ENCODE measurements around the gene IPCEF1. TPM values are rescaled to one million over a fixed set of nuclear protein-coding genes. Genes with fewer than 3 reads are reported as not detected.
"Not testable (repeated sequence)": the region's sequence is repeated elsewhere in the genome, so short reads cannot be mapped to it uniquely, and the experiment has no call there.

Gene IPCEF1
- total RNA-seq, 2 donors from 2014 or later = 0.51 to 0.93 TPM

DNA sequence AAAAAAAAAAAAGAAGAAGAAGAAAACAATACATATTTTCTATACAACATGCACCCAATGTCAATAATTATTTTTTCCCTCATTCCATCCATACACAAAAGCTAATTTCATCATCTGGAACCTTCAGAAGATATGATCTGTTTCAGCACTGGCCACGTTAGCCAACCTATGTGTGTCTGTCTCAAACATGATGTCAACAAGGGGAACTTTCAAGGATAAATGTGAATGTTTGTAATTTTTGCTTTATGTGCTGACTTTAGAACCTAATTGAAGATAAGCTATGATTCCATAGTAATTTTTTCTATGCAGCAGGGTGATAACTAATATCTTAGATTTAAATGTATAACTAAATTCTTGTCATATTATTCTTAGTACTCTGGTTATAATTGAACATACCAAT is 37.9 kb downstream of the IPCEF1 start:
- no peak for DNase-seq (ENCODE audit: low spot score)
- H3K4me3 ChIP-seq = no peak overlapping the region
- no peaks in the 10 kb centered on the region for H3K9me3 ChIP-seq
- H3K27ac ChIP-seq = no peak overlapping the region
- H3K27me3 ChIP-seq = no peaks in the 10 kb centered on the region
- no peaks in the 10 kb centered on the region for H3K36me3 ChIP-seq
- no peaks in the 10 kb centered on the region for H3K4me1 ChIP-seq
- TF ChIP-seq, protein P1, sequence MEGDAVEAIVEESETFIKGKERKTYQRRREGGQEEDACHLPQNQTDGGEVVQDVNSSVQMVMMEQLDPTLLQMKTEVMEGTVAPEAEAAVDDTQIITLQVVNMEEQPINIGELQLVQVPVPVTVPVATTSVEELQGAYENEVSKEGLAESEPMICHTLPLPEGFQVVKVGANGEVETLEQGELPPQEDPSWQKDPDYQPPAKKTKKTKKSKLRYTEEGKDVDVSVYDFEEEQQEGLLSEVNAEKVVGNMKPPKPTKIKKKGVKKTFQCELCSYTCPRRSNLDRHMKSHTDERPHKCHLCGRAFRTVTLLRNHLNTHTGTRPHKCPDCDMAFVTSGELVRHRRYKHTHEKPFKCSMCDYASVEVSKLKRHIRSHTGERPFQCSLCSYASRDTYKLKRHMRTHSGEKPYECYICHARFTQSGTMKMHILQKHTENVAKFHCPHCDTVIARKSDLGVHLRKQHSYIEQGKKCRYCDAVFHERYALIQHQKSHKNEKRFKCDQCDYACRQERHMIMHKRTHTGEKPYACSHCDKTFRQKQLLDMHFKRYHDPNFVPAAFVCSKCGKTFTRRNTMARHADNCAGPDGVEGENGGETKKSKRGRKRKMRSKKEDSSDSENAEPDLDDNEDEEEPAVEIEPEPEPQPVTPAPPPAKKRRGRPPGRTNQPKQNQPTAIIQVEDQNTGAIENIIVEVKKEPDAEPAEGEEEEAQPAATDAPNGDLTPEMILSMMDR (IDR thresholded peaks at IDR 0.05) = no peak

DNA sequence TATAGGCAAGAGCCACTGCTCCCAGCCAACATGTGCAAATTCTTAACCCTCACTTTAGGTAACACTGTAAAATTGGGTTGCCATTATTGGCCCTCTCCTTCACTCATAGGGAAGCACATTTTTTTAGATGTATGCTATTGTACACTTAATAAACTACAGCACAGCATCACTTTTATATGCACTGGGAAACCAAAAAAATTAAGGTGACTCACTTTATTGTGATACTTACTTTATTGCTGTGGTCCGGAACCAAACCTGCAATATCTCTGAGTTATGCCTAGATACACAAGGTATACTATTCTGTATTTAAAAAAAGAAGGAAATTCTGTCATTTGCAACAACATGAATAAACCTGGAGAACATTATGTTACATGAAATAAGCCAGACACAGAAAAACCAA is 40.5 kb downstream of the IPCEF1 start:
- H3K4me1 ChIP-seq = no peaks in the 10 kb centered on the region
- H3K4me3 ChIP-seq = no peak overlapping the region
- no peak overlapping the region for H3K27ac ChIP-seq
- TF ChIP-seq, protein P1 (IDR thresholded peaks at IDR 0.05) = no peak
- no peaks in the 10 kb centered on the region for H3K9me3 ChIP-seq
- no peaks in the 10 kb centered on the region for H3K36me3 ChIP-seq
- no peaks in the 10 kb centered on the region for H3K27me3 ChIP-seq
- DNase-seq (ENCODE audit: low spot score) = no peak

DNA sequence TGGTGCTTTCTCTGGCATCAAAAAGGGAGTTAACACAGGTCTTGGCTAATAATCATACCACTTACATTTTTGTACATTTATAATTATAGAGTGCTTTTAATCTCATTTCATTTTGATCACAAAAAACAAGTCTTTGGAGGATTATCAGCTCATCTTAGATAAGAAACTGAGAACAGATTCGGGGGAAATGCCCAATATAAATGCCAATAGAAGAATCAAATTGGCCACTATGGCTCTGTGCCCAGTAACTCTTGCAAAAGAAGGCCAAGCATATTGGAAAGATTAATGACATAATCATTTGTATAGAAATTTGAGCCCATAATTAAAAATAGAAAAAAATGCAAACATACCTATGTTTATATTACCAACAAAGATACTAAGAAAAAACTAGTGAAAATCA is 42.5 kb downstream of the IPCEF1 start:
- no peak for DNase-seq (ENCODE audit: low spot score)
- Histone ChIP-seq H3K4me3 (no peak overlapping the region), H3K4me1 (no peaks in the 10 kb centered on the region), H3K36me3 (no peaks in the 10 kb centered on the region), H3K27me3 (no peaks in the 10 kb centered on the region), H3K9me3 (no peaks in the 10 kb centered on the region), H3K27ac (no peak overlapping the region)
- TF ChIP-seq, protein P1 (IDR thresholded peaks at IDR 0.05) = no peak

DNA sequence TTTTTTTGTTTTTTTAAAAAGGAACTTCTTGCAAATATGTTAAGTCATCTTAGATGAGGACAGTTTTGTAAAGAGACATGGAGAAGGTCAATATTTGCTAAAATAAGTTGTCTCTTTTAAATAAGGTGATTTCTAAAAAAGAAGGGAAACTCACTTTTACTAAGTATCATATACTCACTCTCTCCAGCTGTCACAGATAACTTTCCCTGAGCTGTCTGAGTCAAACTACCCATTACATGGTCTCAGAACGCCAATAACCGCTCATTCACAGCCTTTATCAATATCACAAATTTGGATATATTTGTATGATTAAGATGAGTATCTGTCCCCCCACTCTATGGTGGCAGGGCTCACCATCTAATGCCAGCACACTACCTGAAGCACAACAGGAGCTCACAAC is 47.6 kb downstream of the IPCEF1 start:
- no peak for DNase-seq (ENCODE audit: low spot score)
- Histone ChIP-seq H3K9me3 (no peaks in the 10 kb centered on the region), H3K27ac (no peak overlapping the region), H3K4me1 (no peaks in the 10 kb centered on the region), H3K27me3 (no peaks in the 10 kb centered on the region), H3K4me3 (no peak overlapping the region), H3K36me3 (no peaks in the 10 kb centered on the region)
- TF ChIP-seq, protein P1 (IDR thresholded peaks at IDR 0.05) = no peak

DNA sequence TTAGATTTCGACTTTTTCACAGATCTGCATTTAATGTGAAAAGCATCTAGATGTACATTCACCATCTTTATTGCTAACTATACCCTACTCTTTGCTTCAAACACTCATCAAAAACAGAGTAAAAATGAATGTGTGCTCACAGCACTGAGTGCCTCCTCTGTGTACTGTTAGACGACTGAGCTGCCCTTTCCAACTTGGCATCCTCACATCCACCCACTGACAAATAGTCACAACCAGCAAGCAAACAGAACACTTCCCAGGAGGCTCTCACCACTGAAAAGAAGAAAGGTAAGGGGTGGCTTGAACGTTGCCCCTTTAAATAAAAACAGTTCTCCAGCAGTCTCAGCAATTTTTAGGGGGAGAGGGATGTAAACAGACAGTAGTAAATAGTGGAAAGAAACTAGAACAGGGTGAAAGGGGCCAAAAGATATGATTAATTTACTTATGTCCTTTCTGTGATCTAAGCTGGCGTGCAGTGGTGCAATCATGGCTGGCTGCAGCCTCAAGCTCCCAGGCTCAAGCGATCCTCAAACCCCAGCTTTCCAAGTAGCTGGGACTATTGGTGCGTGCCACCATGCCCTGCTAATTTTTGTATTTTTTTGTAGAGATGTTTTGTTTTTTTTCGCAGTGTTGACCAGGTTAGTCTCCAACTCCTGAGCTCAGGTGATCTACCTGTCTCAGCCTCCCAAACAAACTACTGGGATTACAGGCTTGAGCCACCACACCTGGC is 48.7 kb downstream of the IPCEF1 start:
- Histone ChIP-seq H3K4me3 (no peak overlapping the region), H3K36me3 (no peaks in the 10 kb centered on the region), H3K27ac (no peak overlapping the region), H3K27me3 (no peaks in the 10 kb centered on the region), H3K4me1 (no peaks in the 10 kb centered on the region), H3K9me3 (no peaks in the 10 kb centered on the region)
- no peak for DNase-seq (ENCODE audit: low spot score)
- TF ChIP-seq, protein P1 (IDR thresholded peaks at IDR 0.05) = no peak

DNA sequence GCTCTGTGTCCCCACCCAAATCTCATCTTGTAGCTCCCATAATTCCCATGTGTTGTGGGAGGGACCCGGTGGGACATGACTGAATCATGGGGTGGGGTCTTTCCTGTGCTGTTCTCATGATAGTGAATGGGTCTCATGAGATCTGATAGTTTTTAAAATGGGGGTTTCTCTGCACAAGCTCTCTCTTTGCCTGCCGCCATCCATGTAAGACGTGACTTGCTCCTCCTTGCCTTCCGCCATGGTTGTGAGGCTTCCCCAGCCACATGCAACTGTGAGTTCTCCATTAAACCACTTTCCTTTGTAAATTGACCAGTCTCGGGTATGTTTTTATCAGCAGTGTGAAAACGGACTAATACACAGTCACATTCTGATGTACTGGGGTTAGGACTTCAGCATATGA is 49.5 kb downstream of the IPCEF1 start:
- H3K27ac ChIP-seq; H3K36me3 ChIP-seq; H3K27me3 ChIP-seq; H3K9me3 ChIP-seq; H3K4me3 ChIP-seq; H3K4me1 ChIP-seq; DNase-seq (ENCODE audit: low spot score): not testable (repeated sequence)

Measured in right atrium auricular region (tissue), 2 donors.